Gastroesophageal sphincter (tissue), 4 donors: ENCODE measurements around the gene GZMM. TPM values are rescaled to one million over a fixed set of nuclear protein-coding genes. Genes with fewer than 3 reads are reported as not detected.

Experiments
- ATAC-seq: fragments of 150-250 bp; one replicate; pipeline ENCODE4 v1.9.1; 2016; ENCODE audit warnings: mild to moderate bottlenecking, moderate library complexity
- H3K27ac ChIP-seq, 4 donors: fragments of 200-600 bp; sonication (generic) in 3 of 4; 1 replicate in 3 of 4; 2 replicates in 1 of 4; pipeline ENCODE4 v1.5.1; 2016 to 2019
- H3K27me3 ChIP-seq: fragments of 200-600 bp; sonication (generic); one replicate; pipeline ENCODE4 v1.5.1; 2019
- H3K36me3 ChIP-seq, 2 donors: fragments of 200-600 bp; sonication (generic); one replicate each; pipeline ENCODE4 v1.5.1; 2019; ENCODE audit warnings: control low read depth in 1 of 2
- H3K4me1 ChIP-seq, 3 donors: fragments of 200-600 bp; sonication (generic); 1 replicate in 2 of 3; 2 replicates in 1 of 3; pipeline ENCODE4 v1.5.1; 2016 to 2019; ENCODE audit warnings: control low read depth in 2 of 3
- H3K4me3 ChIP-seq, 2 donors: fragments of 200-600 bp; sonication (generic); one replicate each; pipeline ENCODE4 v1.5.1; 2019; ENCODE audit warnings: mild to moderate bottlenecking in 1 of 2, moderate library complexity in 1 of 2
- H3K9me3 ChIP-seq, 3 donors: fragments of 200-600 bp; sonication (generic); one replicate each; pipeline ENCODE4 v1.5.1; 2017 to 2019; ENCODE audit warnings: control low read depth in 2 of 3
- CTCF ChIP-seq, 4 experiments: fragments of 200-600 bp in 2 of 4; fragments of 450-650 bp in 2 of 4; sonication (generic) in 1 of 4; IDR thresholded peaks; one replicate each; pipeline ENCODE4 v1.5.1; 2017 to 2019; ENCODE audit warnings: antibody characterized with exemption in 4 of 4, mild to moderate bottlenecking in 2 of 4, moderate library complexity in 2 of 4
- EP300 ChIP-seq: sonication (generic); formaldehyde crosslinking; IDR thresholded peaks from one replicate; pipeline ENCODE4 v1.6.1; 2017; ENCODE audit warnings: antibody characterized with exemption, mild to moderate bottlenecking
- POLR2A ChIP-seq, 2 donors: fragments of 450-650 bp; IDR thresholded peaks; one replicate each; pipeline ENCODE4 v1.6.1; 2017; ENCODE audit warnings: antibody characterized with exemption in 2 of 2, mild to moderate bottlenecking in 2 of 2, moderate library complexity in 1 of 2
- POLR2AphosphoS5 ChIP-seq: sonication (generic); formaldehyde crosslinking; IDR thresholded peaks from one replicate; pipeline ENCODE4 v1.6.1; 2017; ENCODE audit warnings: antibody characterized with exemption
- WGBS, 2 donors: methylation state at CpG; one replicate each; pipeline ENCODE4 v1.1.5; 2018; ENCODE audit warnings: low coverage in 1 of 2; 5-methylcytosine and 5-hydroxymethylcytosine counted together
- total RNA-seq, 4 donors: library from RNA; depleted of rRNA; stranded (reverse); fragments of >200 nt; gene quantifications; one replicate each; pipeline ENCODE4 v1.1.0, GENCODE V29; 2016

GZMM gene
- total RNA-seq, 4 donors from 2014 or later, result 0.62 to 1.8 TPM; not detected in 2

- 0% methylated on average over 3 of the region's 55 CpGs; no CpG with 5 or more reads in 1 of the 2 donors for WGBS, 2 donors
- H3K27me3 ChIP-seq, result no peaks in the 10 kb centered on the region
- no peaks in the 10 kb centered on the region for H3K9me3 ChIP-seq
- peak; percentile 8 for ATAC-seq
- peaks cover 0 to 9% of the 10 kb centered on the region in 2 donors for H3K36me3 ChIP-seq
- H3K27ac ChIP-seq, result peak overlapping the region; percentile 49 to 95 (median 92)
- TF ChIP-seq CTCF (IDR thresholded peaks at IDR 0.05), result no peak
- no peak for TF ChIP-seq POLR2A (IDR thresholded peaks at IDR 0.05)
- no peak for TF ChIP-seq EP300
- TF ChIP-seq POLR2AphosphoS5, result no peak
- H3K4me3 ChIP-seq, result peak overlapping the region; percentile 83 to 87
- peaks cover 0 to 63% (median 34%) of the 10 kb centered on the region in 3 donors for H3K4me1 ChIP-seq
These were observed 29.1 kb downstream of the GZMM start for GRCh38 chr19:572743-573518.

GRCh38 chr19:573519-573825 lies 29.6 kb downstream of the GZMM start:
- Histone ChIP-seq H3K4me1 (peaks cover 0 to 66% (median 34%) of the 10 kb centered on the region in 3 donors), H3K27me3 (no peaks in the 10 kb centered on the region), H3K4me3 (peak overlapping the region; percentile 83 to 87), H3K9me3 (no peaks in the 10 kb centered on the region), H3K27ac (peak overlapping the region in 3 of 4 donors; percentile 91 to 95 (median 93)), H3K36me3 (peaks cover 0 to 15% of the 10 kb centered on the region in 2 donors)
- 0% methylated on average over 1 of the region's 15 CpGs; no CpG with 5 or more reads in 1 of the 2 donors for WGBS, 2 donors
- no peak for ATAC-seq
- TF ChIP-seq POLR2AphosphoS5 (no peak), POLR2A (IDR thresholded peaks at IDR 0.05) (no peak), CTCF (IDR thresholded peaks at IDR 0.05) (peak in 1 of 4 experiments; percentile 12), EP300 (no peak)

- Histone ChIP-seq H3K27me3 (no peaks in the 10 kb centered on the region), H3K4me3 (peak overlapping the region in 1 of 2 donors; percentile 43), H3K27ac (peak overlapping the region in 3 of 4 donors; percentile 67 to 72 (median 70)), H3K4me1 (peaks cover 0 to 66% (median 34%) of the 10 kb centered on the region in 3 donors), H3K9me3 (no peaks in the 10 kb centered on the region), H3K36me3 (peaks cover 0 to 29% of the 10 kb centered on the region in 2 donors)
- WGBS, 2 donors, result 42 to 100% methylated on average over 1 to 2 of the region's 32 CpGs
- ATAC-seq, result no peak
- TF ChIP-seq EP300 (no peak), POLR2AphosphoS5 (no peak), POLR2A (IDR thresholded peaks at IDR 0.05) (no peak), CTCF (IDR thresholded peaks at IDR 0.05) (no peak)
These were observed 31.0 kb downstream of the GZMM start for GRCh38 chr19:574658-575526.

- no peaks in the 10 kb centered on the region for H3K9me3 ChIP-seq
- H3K4me1 ChIP-seq, result peaks cover 0 to 64% (median 34%) of the 10 kb centered on the region in 3 donors
- ATAC-seq, result no peak
- WGBS, 2 donors, result 9% methylated on average over 4 of the region's 38 CpGs; no CpG with 5 or more reads in 1 of the 2 donors
- H3K27ac ChIP-seq, result peak overlapping the region in 3 of 4 donors; percentile 67 to 72 (median 70)
- peaks cover 0 to 38% of the 10 kb centered on the region in 2 donors for H3K36me3 ChIP-seq
- H3K27me3 ChIP-seq, result no peaks in the 10 kb centered on the region
- TF ChIP-seq EP300, result no peak
- no peak for TF ChIP-seq POLR2A (IDR thresholded peaks at IDR 0.05)
- TF ChIP-seq CTCF (IDR thresholded peaks at IDR 0.05), result no peak
- no peak for TF ChIP-seq POLR2AphosphoS5
- peak overlapping the region in 1 of 2 donors; percentile 43 for H3K4me3 ChIP-seq
These were observed 32.0 kb downstream of the GZMM start for GRCh38 chr19:575527-576506.
